GM21381 (cell line): Measurements from ENCODE around the gene SBF2.
"Not testable (repeated sequence)": the region's sequence is repeated elsewhere in the genome, so short reads cannot be mapped to it uniquely, and the experiment has no call there.

ENCODE experiments used
- ATAC-seq: cut with Tn5 transposase; IDR thresholded peaks from one replicate; pipeline ENCODE4 v1.9.1; 2021; ENCODE audit warnings: mild to moderate bottlenecking, moderate library complexity; ENCODE audit not compliant: unreplicated experiment

Gene SBF2

DNA sequence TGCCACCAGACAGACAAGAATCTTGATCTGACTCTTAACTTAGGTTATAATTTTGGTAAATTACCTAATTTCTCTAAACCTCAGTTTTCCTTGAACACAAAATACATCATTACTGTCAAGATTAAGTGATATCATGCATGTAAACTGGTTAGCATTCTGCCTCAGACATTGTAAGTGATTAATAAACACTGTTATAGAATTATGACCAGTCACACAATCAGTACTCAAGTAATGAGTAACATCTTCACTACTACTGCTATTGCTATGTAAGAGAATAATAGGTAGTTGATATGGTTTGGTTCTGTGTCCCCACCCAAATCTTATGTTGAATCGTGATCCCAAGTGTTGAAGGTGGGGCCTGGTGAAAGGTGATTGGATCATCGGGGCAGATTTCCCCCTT lies 218.9 kb downstream of the SBF2 start:
- ATAC-seq: no peak

DNA sequence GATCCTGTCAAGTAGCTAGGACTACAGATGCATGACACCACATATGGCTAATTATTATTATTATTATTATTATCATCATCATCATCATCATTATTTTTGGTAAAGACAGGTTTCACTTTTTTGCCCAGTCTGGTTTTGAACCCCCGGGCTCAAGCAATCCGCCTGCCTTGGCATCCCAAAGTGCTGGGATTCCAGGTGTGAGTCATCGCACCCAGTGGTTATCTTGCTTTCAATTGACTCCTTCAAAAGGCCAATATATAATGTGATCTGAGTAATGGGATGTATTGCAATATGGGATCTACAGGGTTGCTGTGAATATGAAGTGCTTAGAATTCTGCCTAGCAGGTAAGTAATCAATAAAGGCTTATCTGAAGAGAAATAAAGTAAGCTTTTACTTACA lies 221.2 kb downstream of the SBF2 start:
- no peak for ATAC-seq

DNA sequence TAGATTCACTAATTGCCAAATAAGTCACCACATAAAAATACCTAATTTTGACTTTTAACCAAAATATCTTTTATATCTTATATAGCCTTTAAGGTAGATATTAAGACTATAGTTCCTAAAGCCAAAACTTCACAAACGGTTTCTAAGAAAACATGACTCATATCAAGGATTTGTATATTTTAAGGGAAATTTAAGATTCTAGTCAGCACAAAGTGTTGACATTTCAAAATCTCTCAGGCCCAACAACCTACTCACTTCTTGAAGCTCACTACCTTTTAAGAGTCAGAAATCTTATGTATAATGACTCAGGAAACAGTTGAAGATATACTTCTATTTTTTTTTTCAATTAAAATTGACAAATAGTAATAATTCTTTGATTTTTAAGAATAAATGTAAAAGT lies 221.9 kb downstream of the SBF2 start:
- no peak for ATAC-seq

DNA sequence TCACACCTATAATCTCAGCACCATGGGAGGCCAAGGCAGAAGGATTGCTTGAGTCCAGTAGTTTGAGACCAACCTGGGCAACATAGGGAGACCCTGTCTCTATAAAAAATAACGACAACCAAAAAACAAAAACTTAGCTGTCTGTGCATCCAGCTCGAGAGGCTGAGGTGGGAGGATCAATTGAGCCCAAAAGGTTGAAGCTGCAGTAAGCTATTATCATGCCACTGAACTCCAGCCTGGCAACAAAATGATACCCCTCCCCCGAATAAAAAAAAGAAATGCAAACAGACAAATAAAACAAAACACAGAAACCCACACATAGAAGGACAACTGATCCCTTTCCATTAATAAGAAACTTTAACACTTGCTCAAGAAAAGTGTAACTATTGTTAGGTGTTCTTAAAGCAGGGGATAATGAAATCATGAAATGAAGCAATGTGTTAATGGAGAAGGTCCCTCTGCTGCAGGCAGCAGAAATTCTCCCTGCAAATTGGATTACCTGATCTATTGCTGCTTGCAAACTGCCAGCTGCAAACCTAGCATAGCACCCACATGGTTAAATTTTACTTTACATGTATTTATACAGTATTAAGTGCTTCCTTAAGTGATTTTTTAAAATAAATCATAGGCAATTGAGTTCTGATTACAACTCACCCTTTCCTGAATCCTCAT lies 226.3 kb downstream of the SBF2 start:
- ATAC-seq: no peak

DNA sequence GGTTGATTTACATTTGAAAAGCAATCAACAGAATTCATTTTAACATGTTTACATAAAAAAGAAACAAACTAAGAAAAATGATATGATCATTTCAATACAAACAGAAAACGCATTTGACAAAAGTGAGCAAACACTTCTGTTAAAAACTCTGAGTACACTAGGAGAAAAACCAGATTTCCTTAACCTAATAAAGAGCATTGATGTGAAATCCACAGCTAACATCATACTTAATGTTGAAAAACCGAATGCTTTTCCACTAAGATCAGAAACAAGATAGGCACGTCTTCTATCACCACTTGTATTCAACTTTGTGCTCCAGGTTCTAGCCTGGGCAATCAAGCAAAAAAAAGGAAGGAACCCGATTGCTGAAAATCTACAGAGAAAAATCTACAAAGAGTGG lies 227.6 kb downstream of the SBF2 start:
- ATAC-seq: no peak

DNA sequence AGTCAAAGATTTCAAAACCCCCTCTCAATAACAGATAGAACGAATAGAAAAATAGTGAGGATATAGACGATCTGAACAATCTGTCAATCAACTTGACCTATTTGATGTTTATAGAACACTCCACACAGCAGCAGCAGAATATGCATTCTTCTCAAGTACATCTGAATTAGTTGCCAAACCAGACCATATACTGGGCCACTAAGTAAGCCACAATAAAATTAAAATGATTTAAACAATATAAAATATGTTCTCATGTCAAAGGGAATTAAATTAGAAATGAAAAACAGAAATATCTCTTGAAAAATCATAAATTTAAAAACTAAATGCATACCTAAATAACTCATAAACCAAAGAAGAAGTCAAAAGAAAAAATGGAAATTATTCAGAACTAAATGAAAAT lies 229.2 kb downstream of the SBF2 start:
- no peak for ATAC-seq

DNA sequence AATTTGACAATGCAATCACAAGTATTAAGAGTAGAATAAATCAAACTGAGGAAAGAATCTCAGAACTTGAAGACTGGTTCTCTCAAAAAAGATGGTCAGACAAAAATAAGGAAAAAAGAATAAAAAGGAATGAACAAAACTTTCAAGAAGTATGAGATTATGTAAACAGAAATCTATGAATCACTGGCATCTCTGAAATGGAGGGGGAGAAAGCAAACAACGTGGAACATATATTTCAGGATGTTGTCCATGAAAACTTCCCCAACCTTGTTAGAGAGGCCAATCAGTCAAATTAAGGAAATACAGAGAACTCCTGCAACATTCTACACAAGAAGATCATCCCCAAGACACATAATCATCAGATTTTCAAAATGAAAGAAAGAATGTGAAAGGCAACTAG lies 235.7 kb downstream of the SBF2 start:
- ATAC-seq: no peak

DNA sequence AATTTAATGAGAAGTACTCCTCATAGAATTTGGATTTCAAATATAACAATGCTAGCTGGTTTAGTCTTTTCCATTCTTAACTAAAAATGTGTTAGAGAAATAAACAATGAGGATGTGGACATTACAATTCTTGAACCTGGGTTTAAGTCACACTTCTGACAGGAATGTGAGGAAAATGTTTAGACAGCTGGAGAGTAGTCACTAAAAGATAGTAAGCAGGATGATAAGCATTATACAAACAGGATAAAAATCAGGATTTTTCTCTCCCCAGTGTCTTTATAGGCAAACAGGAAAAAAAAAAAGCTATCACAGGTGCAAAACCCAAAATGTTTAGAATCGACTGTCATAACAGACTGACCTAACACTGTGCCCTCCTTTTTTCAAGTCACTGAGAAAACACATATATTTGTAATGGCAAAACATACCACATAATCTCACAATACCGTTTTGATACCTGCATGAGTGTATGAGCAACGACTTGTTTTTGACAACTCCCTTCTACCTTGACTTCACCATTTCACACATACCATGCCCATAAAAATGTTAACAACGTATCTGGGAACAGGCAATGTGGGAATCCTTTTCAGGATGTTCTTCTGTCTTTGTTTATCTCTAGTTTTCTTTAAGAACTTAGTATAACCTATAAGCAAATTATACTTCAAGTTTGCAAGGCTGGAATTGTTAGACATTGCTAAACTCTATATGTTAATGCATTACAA lies 242.0 kb downstream of the SBF2 start:
- no peak for ATAC-seq

DNA sequence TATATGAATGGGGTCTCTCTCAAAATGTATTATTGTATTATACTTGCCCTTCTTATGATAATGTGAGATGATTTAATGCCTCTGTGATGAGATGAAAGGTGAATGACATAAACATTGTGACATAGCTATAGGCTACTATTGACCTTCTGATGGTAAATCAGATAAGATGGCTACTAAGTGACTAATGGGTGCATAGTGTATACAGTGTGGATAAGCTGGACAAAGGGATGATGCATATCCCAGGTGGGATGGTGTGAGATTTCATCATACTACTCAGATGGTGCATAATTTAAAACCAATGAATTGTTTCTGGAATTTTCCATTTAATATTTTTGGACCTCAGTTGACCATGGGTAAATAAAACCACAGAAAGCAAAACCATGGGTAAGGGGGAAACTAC lies 243.5 kb downstream of the SBF2 start:
- no peak for ATAC-seq

DNA sequence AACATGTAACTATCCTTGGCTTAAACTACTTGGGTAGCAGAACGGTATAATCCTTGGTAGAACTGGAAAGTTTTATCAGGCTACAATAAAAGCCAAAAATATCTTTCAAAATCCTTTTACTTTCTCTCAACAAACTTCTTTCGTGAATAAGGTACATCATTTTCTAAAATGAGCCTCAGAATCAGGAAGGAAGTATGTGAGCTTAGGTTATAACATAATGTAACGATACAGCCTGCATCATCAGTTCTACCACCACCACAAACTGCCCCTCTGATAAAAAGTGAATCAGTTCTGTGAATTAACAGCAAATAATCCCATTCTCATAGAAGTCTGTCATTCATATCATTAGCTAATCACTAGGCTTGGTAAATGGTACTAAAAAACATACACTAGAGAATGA lies 244.3 kb downstream of the SBF2 start:
- ATAC-seq: no peak

DNA sequence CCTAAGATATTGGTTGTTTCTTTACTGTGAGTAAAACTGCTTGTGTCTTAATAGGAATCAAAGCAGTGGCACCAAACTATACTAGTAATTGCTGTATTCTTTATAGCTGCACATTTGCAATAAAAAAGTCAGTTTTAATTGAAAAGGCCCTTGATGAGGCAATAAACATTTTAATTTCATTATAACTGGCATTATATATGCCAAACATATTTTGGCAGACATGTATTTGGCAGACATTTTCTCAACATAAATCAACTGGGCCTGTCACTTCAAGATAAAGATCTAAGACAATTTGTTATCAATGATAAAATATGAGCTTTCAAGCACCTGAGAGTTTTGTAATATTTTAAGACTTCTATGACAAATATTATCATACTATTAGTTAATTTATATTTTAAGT lies 245.7 kb downstream of the SBF2 start:
- ATAC-seq: no peak

DNA sequence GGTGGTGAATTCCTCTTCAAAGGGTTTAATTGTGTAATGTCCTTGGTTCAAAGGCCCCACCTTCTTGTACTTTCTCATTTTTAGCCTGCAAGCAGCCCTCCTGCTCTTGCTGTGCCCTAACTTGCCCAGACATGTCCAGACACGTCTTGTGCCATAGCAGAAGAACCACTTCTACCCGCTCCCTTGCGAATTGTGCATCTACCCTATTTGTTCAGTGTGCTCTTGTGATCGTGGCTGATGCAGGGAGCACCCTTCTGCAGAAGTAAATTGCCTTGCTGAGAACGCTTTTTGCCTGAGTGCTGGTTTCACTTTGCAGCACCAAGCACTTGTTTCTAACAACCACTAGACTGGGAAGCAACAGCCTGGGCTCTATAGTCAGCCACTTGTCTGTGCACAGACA lies 249.4 kb downstream of the SBF2 start:
- ATAC-seq: no peak

DNA sequence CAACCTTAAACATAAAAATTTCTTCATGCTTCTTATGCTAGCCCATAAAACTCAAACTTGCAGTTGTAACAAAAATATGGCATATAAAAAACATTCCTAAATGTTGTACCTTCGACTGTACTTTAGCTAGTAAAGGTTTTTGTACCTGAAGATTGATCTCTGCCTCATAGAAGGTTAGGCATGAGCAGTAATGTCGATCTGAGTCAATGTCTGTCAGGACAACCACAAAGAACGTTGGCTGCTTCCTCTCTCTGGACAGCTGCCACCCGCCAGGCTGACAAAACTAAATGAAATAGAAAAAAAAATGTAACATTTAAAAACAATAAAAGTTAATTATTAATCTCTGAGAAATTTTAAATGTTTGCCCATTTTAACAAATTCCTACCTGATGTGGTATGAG lies 251.3 kb downstream of the SBF2 start:
- ATAC-seq: no peak

DNA sequence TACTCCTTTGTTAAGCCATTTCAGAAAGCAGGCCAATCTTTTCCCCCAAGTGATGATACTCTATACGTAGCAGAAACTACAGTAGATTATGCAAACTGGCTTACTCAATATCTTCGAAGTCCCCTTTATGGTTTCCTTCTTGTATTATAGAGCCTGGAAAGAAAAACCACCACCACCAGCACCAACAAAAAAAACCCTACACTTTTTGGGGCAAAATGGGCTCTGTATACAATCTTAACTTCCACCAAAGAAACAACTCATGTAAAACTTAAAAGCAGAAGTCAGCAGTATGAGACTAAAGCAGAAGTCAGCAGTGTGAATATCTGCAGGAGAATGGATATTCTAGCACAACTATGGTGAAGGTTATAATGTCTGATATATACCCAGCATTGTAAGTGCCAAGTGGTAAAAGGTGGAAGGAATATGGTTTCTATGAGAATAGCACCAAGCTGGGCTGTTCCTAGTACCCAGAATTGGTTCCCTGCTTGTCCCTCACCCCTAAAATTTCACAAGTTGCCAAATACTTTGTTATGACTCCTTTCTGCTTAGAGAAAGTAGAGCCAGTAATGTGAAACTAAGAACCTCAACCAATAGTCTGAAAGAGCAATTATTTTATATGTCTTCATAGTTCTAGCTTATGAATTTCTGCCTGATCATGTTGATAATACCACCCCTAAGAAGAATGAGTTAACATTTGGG lies 252.1 kb downstream of the SBF2 start:
- ATAC-seq: no peak

DNA sequence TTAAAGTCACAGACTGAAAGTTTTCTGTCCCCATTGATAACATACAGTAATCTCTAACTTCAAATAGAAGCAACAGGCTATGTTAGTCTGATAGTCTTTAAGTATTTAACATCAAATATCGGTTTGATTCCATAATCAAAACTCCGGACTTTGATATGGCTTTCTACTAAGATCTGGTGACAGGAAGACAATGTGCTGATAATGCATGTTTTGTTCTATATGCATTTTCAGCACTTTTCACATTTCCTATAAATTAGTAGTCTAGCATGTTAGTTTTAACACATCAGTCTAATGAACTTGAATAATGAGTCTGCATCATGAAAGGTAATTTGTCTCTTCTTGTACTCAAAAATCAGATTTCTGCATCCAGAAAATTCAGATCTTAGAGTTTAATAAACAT lies 252.7 kb downstream of the SBF2 start:
- no peak for ATAC-seq

DNA sequence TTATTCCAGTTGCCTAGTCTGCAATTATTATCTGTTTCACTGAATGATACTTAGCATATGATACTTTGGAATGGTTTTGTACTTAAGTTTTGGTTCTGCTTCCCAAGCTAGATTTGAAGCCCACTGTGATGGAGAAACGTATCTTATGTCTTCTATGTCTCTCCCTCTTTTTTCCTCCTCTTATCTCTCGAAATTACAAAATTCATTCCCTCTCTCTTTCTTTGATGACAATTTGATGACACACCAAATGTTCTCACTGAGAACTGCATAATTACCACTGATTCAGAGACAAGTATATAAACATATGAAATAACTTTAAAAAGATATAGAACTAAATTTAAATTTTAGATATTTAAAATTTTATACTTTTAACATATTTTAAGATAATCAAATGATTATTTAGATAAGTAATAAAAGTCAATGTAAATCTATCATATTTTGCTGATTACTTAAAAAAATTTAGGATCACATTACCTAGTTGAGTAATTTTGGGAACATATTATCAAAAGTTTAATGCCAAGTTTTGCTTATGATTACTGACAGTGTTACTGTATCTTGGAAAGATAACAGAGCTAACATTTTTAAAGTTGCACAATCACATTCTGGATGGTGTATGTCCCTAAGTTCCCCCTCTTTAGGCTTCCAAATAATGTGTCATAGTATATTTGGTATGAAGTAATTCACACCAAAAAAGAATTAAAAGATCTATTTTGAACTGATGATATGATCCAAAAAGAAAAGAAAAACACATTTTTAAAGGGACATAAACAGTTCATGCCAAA lies 255.3 kb downstream of the SBF2 start:
- no peak for ATAC-seq

DNA sequence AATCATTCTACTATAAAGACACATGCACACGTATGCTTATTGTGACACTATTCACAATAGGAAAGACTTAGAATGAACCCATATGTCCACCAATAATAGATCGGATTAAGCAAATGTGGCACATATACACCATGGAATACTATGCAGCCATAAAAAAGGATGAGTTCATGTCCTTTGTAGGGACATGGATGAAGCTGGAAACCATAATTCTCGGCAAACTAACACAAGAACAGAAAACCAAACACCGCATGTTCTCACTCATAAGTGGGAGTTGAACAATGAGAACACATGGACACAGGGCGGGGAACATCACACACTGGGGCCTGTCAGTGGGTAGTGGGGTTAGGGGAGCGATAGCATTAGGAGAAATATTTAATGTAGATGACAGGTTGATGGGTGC lies 258.1 kb downstream of the SBF2 start:
- not testable (repeated sequence) for ATAC-seq

DNA sequence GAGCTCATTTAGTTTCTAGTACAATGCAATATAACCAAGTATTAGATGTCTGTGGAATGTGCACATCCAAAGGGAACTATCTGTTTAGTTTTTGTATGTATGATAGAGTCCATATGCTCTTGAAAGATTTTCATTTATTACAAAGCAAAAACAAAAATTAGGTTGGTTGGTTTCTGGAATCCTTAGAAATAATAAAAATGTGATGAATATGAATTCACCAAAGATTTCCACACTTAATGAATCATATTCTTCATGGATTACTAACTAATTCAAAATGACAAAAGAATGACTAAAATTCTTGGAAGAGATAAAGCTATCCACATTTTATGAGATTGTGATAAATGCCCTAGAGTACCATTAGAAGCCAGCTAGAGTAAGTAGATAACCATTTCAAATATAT lies 261.1 kb downstream of the SBF2 start:
- no peak for ATAC-seq

DNA sequence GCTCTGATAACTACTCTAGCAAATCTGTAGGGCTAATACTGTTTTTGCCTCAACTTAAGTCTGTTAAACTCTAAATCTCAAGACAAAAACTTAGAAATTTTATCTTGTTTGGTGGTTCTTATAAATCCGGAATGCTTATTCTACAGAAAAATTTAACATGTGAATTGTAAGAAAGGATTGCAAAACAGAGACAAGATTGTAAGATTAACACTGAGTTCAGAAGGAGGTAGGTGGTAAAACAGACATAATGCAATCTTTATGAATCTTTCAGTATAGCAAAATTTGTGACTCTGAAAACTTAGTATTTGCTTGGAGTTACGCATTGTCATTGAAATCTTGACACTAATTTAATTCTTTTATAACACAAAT lies 263.9 kb downstream of the SBF2 start:
- ATAC-seq: no peak

DNA sequence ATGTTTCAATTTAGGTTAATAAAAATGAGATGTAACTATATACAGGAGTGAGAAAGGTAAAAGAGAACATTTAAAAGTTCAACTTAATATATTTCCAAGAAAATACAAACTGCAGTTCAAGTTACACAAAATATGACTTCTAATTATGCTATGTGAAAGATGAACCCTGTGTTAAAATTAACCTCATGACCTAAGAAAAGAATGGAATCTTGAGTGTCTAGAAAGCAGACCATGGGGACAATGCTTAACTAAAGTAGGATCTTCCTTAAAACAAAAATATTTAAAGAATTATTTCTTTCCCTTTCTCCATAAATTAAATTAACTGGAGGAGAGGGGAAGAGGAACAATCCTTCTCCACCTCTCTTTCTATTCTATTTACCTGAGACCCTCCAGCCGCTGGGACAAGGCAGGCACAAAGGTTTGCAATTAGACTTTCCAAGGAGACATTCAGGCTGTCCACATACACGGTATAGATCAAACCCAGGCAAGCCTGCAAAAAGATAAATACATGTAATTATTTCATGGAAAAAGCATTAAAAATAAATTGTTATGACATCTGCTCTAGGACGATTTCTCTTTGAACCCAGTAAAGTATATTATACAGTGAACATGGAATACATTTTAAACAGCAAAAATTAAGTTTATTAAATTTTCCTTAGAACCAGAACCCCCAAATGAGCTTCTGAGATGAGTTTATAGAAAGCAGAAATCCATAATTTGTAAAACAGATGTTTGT lies 264.5 kb downstream of the SBF2 start:
- no peak for ATAC-seq

DNA sequence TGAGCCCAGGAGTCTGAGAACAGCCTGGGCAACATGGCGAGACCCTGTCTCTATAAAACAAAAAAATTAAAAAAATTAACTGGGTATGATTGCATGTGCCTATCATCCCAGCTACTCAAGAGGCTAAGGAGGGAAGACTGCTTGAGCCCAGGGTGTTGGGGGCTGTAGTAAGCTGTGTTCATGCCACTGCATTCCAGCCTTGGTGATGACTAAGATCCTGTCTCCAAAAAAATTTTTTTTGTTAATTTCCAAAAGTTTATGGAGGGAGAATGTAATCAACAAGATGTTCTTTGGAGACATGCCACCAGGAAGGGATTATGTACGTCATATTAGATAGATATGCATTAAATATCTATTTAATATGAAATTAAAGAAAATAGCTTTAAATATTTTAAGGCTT lies 267.5 kb downstream of the SBF2 start:
- ATAC-seq: no peak
